Activated CD4-positive, CD25-positive, alpha-beta regulatory T cell treated with anti-CD3 and anti-CD28 coated beads, Interleukin-2, amount 50 U/mL, for 24 hours (primary cell): ENCODE measurements around the gene EPN3.

ENCODE experiments used
- ATAC-seq, 2 donors: fragments of 150-1000 bp; cut with Tn5 transposase; one replicate each; pipeline ENCODE4 v1.10.0; 2021; ENCODE audit warnings: mild to moderate bottlenecking in 1 of 2, moderate library complexity in 1 of 2

The EPN3 gene

GRCh38 chr17:50570528-50570927 lies 38.0 kb downstream of the EPN3 start:
- ATAC-seq: no peak

- no peak for ATAC-seq
Observed at GRCh38 chr17:50571681-50572080, 39.1 kb downstream of the EPN3 start.

- no peak for ATAC-seq
Observed at GRCh38 chr17:50572541-50572940, 40.0 kb downstream of the EPN3 start.

GRCh38 chr17:50573866-50574611 lies 41.5 kb downstream of the EPN3 start:
- ATAC-seq: no peak

GRCh38 chr17:50575581-50576210 lies 43.2 kb downstream of the EPN3 start:
- no peak for ATAC-seq

- no peak for ATAC-seq
Observed at GRCh38 chr17:50576864-50577263, 44.3 kb downstream of the EPN3 start.

GRCh38 chr17:50577451-50577954 lies 45.0 kb downstream of the EPN3 start:
- no peak for ATAC-seq

GRCh38 chr17:50578173-50578572 lies 45.6 kb downstream of the EPN3 start:
- ATAC-seq: no peak

GRCh38 chr17:50579399-50579798 lies 46.9 kb downstream of the EPN3 start:
- no peak for ATAC-seq

- no peak for ATAC-seq
Observed at GRCh38 chr17:50580646-50581045, 48.1 kb downstream of the EPN3 start.

GRCh38 chr17:50581316-50581715 lies 48.8 kb downstream of the EPN3 start:
- no peak for ATAC-seq

- no peak for ATAC-seq
Observed at GRCh38 chr17:50582741-50583140, 50.2 kb downstream of the EPN3 start.

GRCh38 chr17:50583641-50584040 lies 51.1 kb downstream of the EPN3 start:
- no peak for ATAC-seq

GRCh38 chr17:50584116-50584515 lies 51.6 kb downstream of the EPN3 start:
- no peak for ATAC-seq

GRCh38 chr17:50584749-50585148 lies 52.2 kb downstream of the EPN3 start:
- ATAC-seq: no peak

- ATAC-seq: no peak
Observed at GRCh38 chr17:50585346-50585745, 52.8 kb downstream of the EPN3 start.

GRCh38 chr17:50585891-50586290 lies 53.4 kb downstream of the EPN3 start:
- ATAC-seq: no peak

- ATAC-seq: no peak
Observed at GRCh38 chr17:50586421-50587247, 54.1 kb downstream of the EPN3 start.

- no peak for ATAC-seq
Observed at GRCh38 chr17:50587571-50587970, 55.0 kb downstream of the EPN3 start.

- no peak for ATAC-seq
Observed at GRCh38 chr17:50588391-50589049, 56.0 kb downstream of the EPN3 start.

GRCh38 chr17:50589095-50589705 lies 56.7 kb downstream of the EPN3 start:
- no peak for ATAC-seq

- ATAC-seq: no peak
Observed at GRCh38 chr17:50590946-50591737, 58.6 kb downstream of the EPN3 start.
